Amygdala (tissue), 56 donors: ENCODE measurements around the gene COL9A1.
A peak's percentile ranks its signal among the peaks of the same experiment; 100 is the strongest.
"Not testable (repeated sequence)": the region's sequence is repeated elsewhere in the genome, so short reads cannot be mapped to it uniquely, and the experiment has no call there.

ENCODE experiments used
- DNase-seq, 56 donors: peaks; one replicate each; lab custom pipeline; 2025; lab: John Stamatoyannopoulos, UW

The COL9A1 gene

DNA sequence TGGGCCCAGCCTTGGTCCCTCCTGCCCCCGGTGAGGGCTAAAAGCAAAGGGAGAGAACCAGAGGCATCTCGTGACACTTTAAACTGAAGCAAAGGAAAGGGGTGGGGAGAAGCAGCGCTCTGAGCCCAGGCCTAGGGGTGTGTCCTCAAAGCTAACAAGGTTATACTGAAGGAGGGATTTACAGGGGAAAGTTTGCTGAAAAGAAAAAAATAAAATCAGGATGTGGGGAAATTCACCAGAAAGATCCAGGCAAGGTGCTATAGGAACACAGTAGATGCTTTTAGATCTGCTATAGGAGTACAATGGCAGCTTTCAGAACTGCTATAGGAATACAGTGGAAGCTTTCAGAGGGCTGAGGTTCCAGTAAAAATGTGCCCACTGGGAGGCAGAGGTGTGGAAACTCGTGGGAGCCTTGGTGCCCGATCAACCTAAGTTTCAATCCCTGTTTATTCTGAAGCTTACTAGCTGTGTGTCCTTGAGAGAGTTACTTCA lies at the start of gene COL9A1:
TSS of gene COL9A1 (minus strand) at position 51 of the 492 bp plus-strand sequence. CDS start 160 bp downstream, outside the sequence.
- no peak for DNase-seq

DNA sequence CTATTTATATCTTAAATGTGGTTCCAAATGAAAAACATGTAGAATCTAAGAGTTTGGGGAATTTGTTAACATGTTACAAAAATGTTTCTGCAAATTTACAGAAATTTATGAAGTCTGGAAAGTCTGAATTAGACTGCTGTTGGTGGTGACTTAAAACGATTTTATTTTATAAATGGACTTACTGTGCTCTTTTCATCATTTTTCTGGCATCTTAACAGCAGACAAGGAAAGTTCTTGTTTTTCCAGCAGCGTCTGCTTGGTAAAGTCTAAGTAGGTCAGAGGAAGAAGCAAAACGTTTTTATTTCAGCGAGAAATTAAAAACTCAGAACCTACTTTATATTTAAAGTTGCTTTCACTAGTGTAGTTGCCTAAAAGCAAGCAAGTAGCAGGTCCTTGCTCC lies 48.6 kb upstream of the COL9A1 start:
- DNase-seq, result no peak

DNA sequence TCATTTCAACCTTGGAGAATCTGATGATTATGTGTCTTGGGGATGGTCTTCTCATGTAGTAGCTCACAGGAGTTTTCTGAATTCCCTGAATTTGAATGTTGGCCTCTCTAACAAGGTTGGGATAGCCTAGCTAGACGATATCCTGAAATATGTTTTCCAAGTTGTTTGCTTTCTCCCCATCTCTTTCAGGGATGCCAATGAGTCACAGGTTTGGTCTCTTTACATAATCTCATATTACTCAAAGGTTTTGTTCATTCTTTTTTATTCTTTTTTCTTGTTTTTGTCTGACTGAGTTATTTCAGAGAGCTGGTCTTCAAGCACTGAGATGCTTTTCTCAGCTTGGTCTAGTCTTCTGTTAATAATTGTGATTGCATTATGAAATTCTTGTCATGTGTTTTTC lies 42.7 kb upstream of the COL9A1 start:
- DNase-seq, result no peak

DNA sequence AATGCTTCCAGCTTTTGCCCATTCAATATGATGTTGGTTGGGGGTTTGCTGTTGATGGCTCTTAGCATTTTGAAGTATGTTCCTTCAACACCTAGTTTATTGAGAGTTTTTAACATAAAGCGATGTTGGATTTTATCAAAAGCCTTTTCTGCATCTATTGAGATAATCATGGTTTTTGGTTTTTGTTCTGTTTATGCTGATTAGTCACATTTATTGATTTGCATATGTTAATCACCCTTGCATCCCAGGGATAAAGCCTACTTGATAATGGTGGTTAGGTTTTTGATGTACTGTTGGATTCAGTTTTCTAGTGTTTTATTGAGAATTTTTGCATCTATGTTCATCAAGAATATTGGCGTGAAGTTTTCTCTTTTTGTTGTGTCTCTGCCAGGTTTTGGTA lies 40.4 kb upstream of the COL9A1 start:
- DNase-seq, result no peak

DNA sequence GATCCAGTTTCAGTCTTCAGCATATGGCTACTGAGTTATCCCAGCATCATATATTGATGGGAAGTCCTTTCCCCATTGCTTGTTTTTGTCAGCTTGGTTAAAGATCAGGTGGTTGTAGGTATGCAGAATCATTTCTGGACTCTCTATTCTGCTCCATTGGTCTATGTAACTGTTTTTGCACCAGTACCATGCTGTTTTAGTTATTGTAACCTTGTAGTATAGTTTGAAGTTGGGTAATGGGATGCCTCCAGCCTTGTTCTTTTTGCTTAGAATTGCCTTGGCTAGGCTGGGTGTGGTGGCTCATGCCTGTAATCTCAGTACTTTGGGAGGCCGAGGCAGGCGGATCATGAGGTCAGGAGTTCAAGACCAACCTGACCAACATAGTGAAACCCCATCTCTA lies 36.9 kb upstream of the COL9A1 start:
- not testable (repeated sequence) for DNase-seq

DNA sequence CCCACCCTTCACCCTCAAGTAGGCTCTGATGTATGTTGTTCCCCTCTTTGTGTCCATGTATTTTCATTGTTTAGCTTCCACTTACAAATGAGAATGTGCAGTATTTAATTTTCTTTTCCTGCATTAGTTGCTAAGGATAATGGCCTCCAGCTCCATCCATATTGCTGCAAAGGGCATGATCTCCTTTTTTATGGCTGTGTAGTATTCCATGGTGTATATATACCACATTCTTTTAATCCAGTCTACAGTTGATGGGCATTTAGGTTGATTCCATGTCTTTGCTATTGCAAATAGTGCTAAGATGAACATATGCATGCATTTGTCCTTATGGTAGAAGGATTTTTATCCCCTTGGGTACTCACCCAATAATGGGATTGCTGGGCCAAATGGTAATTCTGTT lies 35.9 kb upstream of the COL9A1 start:
- DNase-seq, result no peak

DNA sequence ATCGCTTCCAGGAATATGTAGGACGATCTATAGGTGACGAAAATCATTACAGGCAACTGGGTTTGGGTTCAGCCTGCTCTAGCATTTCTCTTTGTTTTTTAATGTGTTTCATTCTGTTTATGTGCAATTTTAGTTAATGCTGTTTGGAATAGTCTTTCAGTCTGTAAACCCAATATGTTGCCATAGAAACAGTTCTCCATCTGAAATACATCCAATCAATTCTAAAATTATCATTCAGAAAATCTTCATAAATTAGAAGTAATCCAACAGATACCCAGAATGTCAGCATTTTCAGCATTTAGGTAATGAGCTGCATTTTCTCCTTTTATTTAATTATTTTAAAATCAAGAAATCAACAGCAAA lies 34.8 kb upstream of the COL9A1 start:
- DNase-seq, result peak in 1 of 56 donors; percentile 1

DNA sequence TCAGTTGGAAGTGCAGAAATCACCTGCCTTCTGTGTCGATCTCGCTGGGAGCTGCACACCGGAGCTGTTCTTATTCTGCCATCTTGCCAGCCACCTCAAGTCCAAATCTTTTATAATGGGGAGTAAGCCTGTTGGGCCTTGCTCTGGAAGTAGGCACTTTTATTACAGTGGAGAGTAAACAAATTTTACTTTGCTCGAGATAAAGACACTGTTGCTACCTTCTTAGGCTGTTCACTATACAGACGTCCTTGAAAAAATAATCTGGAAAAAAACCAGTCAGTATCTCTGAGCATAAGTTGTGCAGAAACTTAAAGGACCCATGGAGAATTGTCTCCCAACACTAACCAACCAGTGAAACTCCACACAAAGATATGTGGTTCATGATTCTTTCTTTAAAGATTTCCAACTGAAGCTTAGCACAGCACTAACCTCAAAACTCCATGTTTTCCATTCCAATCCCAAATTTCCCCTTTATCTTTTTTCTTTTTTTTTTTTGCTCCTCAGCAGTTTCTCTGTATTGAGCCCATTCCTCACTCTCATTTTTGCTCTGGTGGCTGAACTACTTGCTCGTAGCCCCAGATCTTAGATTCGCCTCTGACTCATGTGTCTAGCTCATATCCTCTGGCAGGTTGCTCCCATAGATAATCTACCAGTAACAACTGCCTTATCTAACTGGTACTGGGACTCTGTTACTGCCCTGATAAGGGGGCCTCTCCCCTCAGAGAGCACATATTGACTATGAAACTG lies 34.3 kb upstream of the COL9A1 start:
- DNase-seq, result no peak

DNA sequence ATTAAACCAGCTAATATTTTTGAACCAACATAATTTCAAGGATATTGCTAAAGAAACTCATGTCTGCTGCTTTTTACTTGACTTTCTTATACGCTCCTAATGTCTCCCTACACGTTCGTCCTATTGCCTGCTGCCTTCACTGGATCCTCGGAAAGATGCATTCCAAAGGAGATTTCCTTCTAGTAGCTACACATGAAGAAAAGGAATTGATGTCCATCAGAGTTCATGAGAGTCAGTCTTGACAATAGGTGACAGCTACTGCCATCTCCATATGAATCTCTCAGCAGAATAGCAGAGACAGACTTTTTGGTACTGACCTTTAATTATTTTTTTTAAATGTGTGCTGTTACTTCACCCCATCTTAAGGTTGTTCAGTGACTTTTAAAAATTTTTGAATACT lies 24.2 kb upstream of the COL9A1 start:
- DNase-seq, result no peak

DNA sequence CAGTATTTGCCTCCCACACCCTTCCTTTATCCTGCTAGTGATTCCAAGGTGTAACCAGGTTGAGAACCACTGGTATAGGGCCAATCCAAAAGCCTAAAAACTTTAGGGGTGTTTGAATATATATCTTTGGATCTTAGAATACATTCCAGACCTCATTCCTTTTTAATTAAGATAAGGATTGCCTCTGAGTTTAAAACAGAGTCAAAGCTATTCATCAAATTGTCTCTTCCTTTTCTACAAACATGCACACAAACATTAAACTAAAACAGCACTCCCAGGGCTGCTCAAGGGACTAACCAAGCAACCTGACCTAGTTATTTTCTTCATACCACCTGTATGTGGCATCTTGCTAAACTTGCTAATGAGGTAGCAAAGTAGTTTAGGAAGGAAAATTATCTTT lies 22.1 kb upstream of the COL9A1 start:
- no peak for DNase-seq

DNA sequence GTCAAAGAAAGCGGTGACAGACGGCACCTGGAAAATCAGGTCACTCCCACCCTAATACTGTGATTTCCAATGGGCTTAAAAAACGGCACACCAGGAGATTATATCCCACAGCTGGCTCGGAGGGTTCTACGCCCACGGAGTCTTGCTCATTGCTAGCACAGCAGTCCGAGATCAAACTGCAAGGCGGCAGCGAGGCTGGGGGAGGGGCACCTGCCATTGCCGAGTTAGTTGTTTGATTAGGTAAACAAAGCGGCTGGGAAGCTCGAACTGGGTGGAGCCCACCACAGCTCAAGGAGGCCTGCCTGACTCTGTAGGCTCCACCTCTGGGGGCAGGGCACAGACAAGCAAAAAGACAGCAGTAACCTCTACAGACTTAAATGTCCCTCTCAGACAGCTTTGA lies 14.9 kb upstream of the COL9A1 start:
- not testable (repeated sequence) for DNase-seq

DNA sequence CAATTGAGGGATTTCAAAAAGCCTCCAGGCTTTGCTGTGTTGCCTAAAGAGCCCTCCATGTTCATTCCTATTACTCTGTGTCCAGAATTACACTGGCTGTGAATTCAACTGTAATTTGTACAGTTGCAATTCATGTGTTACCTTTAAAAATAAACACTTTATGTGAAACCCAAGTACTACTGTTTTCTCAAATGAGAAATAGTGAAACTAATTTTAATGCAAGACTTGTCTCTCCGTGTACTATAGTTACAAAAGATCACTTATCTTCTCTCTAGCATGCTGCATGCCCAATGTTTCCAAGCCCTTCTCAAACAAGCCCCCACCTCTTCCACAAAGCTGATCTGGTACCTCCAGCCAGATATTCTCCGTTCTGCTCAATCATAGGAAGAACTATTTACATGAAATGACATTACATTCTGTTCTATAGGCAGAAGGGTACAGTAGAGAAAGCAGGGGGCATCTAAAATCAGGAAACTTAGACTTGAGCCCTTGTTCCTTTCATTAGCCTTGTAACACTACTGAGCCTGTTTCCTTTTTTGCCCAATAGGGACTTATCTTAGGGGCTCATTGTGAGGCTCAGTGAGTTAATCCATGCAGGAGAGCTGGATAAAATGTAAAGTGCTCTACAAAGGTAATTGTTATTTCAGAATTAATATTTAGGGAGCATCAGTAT lies 12.3 kb upstream of the COL9A1 start:
- DNase-seq, result no peak

DNA sequence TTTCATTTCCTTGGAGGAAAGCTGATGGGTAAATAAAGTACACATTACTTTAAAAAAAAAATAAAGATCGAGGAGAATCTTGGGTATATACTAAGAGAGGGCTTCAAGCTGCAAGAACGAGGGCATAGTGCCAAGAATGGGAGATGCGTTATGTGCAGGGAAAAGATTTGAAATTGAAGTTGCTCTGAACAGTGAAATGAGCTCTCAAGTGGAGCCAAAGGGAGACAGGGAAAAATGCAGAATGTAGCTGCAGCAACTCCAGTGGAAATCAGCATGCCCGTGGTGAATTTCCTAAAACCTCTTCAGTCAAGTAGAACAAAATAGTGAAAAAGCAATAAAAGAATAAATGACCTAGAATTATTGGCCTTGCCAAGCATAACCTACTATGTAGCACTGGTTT lies 11.4 kb upstream of the COL9A1 start:
- peak in 2 of 56 donors; percentile 9 to 12 for DNase-seq

DNA sequence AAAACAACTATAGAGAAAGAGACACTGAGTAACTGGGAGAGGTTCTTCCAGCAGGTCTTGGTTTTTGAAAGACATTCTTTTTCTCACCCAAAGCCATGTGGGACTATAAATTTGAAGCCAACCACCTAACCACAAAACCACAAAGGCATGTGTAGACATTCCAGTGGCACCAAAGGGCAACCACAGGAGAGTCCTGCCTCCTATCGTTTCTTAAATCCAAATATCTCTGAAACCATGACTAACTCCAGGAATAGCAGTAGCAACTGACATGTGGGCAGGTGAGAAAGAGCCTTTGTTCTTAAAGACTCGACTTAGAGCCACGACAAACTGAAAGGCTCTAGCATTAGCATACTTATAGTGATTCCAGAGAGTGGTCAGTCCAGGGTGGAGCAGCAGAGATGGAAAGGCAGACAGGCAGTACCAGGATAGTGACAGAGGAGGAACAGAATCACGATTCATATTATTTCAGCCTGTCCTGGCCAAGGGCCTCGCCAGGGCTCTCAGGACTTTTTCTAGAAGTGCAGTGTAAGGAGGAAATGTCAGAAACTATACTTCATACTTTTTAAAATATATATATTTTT lies 9.4 kb upstream of the COL9A1 start:
- DNase-seq, result no peak

DNA sequence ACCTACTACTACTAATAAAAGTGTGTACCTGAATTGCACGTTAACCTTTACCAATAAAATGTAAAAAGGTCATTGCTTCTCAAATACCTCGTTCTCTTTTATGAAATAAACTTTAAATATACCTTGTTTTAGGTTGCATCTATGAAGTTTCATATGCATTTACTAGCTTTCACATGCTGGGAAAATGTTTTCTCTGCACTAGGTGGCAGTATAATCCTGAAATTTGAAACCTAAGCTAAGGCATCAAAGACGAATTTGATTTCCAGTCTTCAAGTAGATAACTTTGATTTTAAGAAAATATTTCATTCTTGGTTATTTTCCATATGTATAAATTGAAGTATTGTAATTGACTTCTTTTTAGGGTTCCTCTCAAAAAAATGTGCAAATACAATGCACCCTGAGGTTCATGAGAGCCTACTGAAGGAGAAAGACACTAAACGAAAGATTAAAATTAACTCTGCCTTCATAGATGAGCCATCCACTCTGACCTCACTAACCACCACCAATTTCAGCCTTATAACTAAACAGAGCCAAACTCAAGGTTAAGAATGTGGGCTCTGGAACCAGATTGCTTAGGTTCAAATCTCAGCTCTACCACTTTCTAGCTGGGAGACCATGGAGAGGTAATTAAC lies 7.3 kb upstream of the COL9A1 start:
- DNase-seq, result peak in 1 of 56 donors; percentile 43

DNA sequence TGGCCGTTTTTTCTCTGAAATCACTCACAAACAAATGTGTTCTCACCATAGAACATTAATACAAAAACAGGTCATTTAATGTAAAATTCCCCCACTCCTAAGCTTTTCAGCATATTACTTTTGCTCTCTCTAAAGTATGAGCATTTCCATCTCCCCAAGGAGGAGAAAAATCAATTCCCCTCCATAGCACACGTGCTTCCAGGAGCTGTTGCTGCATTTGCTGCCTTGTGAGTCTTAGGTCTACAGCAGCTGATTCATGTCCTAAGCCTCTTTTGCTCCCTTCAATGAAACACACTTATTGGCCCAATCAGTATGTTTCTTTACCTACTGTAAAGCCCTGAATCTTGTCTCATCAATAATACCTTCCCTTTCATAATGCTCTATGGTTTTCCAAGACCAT lies 6.4 kb upstream of the COL9A1 start:
- no peak for DNase-seq

DNA sequence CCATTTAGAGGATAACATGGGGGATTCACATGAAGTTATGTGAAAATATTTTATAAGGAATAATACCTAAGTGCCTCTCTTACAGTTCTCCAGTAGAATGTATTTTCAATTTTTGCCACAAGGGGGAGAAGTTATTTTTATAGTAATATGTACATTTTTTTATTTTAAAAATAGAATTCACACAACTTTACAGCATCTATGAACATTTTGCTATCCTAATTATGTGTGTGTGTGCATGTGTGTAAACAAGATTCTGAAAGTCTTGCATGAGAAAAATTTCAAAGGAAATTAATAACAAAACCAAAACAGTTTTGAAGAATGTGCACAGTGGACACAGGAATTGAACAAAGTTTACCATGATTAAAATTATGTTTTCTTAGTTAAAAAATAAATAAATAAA lies 5.3 kb upstream of the COL9A1 start:
- not testable (repeated sequence) for DNase-seq

DNA sequence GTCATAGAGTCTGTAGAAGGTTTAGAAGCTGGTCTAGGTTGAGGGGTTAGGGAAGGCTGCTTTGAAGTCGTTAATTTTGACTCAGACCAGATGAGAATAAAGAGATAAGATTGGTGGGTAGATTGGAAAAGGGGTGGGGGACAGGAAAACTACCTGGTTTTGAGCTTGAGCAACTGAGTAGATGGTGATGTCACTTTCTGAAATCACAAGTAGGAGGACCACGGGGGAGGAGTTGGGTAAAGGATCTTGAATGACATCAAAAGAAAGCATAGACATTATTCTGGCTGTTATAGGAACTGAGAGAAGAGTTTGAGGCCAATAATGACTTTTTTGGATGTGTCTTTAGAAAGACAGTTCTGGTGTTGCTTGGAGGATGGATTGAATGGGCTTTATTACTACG lies 4.1 kb upstream of the COL9A1 start:
- no peak for DNase-seq

DNA sequence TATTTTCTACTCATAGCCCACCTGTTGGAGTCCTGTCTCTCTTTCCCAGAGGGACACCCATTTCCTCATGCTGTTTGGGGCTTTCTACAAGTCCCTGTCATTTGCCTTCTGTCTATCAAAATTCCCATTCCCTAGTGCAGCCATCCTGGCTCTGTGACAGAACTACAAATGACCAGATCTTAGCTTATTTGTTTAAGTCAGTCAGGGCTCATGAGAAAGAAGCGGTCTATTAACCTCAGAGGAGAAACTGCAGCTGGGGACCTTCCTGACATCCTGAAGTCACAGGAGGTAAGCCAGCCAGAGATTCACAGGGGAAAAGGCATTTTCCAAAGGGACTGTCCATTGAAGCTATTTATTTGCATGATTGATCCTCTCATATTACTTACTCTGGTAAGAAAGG lies 1.7 kb upstream of the COL9A1 start:
- no peak for DNase-seq

DNA sequence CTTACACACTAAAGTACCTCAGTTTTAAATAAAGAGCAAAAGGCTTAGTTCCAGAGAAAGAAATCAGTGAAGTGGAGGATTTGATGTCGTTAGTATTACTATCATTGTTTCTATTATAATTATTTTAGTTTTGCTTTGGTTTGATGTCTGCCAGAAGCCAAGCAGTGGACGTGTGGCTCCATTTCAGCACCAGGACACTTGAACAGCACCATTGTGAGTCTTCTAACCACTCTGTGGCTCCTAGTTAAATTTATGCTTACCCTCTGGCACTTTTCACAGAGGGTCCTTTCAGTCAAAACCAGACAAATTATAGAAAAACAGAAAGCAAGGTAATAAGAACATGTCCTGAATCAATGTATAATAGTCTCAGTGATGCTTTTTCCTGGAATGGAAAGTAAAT lies 3.4 kb downstream of the COL9A1 start:
- no peak for DNase-seq

DNA sequence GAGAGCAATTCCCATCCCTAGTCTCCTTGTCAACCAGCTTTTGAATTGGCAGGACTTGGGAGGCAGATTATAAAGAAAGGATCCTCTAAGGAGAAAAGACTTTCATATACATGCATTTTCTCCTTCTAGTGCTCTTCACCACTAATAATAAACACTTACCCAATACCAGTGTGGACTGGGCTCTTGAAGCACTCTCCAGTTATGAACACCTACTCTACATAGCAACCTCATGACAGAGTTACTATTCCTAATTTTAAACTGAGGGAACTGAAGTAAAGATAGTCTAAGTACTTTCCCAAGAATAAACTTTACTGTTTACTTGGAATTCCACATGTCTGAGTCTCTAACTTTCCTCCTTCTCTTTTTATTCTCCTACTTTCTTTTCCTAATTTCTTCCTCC lies 4.8 kb downstream of the COL9A1 start:
- no peak for DNase-seq
